ENCODE measurements around the gene EDAR.

EDAR gene

DNA sequence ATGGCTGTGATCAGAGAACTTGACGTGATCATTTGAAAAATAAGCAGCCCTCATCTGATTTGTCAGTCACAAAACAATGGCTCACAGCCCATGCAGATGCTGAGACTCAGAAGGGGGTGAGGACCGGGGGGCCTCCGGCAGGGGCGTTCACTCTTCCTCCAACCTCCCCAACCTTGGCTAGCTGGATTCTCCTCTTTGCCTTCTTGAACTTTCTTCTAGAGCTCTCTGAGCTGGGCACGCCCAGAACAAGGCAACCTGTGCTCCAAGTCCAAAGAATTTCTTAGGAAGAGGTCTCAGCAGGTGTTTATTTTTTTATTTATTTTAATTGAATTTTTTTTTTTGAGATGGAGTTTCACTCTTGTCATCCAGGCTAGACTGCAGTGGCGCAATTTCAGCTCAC, 16.4 kb downstream of the EDAR start:
- TF ChIP-seq POLR2AphosphoS5 (IDR thresholded peaks at IDR 0.05; ENCODE audit: low read depth) (no peak), SPI1 (IDR thresholded peaks at IDR 0.05; ENCODE audit: borderline replicate concordance, low read depth) (no peak)
- TF ChIP-seq, protein P1, sequence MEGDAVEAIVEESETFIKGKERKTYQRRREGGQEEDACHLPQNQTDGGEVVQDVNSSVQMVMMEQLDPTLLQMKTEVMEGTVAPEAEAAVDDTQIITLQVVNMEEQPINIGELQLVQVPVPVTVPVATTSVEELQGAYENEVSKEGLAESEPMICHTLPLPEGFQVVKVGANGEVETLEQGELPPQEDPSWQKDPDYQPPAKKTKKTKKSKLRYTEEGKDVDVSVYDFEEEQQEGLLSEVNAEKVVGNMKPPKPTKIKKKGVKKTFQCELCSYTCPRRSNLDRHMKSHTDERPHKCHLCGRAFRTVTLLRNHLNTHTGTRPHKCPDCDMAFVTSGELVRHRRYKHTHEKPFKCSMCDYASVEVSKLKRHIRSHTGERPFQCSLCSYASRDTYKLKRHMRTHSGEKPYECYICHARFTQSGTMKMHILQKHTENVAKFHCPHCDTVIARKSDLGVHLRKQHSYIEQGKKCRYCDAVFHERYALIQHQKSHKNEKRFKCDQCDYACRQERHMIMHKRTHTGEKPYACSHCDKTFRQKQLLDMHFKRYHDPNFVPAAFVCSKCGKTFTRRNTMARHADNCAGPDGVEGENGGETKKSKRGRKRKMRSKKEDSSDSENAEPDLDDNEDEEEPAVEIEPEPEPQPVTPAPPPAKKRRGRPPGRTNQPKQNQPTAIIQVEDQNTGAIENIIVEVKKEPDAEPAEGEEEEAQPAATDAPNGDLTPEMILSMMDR (IDR thresholded peaks at IDR 0.05; ENCODE audit: insufficient read depth, low read length) = no peak
- Histone ChIP-seq H3K27me3 (ENCODE audit: insufficient read depth, poor library complexity, severe bottlenecking) (peaks cover 3% of the 10 kb centered on the region), H3K27ac (replicated peaks) (no peak overlapping the region), H3K4me3 (replicated peaks; ENCODE audit: insufficient read depth, low read length) (no peak overlapping the region)
- DNase-seq (ENCODE audit: low read depth in 1 of 2, low spot score in 1 of 2) = no peak

DNA sequence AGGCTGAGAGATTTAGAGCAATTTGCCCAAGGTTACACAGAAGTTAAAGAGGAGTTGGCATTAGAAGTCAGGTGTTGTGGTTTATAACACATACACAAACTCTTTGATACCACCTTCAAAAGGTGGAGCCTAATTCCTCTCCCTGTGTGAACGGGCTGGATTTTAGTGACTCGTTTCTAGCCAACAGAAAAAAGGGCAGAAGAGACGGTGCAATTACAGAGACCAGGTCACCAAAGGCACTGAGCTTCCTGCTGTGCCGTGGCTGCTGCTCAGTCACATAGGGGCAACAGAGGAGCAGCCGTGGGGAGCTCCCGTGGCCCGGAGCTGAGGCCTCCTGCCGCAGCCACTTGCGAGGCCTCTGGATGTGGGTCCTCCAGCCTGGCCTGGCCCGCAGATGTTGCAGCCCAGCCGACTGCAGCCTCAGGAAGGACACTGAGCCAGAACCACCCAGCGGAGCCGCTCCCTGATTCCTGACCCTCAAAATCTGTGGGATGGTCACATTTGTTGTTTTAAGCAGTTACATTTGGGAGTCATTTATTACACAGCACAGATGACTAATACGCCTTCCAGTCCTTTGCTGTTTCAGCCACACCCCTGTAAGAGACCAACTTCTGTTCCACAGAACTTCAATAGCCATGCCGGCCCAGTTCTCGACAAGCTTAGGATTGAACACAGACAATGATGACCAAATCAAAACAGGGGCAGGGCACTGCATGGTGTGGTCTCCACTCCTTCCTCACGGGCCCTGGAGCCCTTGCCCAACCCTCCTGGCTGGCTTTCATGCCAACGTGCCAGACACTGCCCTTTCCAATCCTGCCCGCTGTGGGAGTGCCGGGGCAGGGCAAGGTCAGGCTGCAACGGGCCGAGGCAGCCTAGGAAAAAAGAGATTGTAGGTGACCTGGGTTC, 17.1 kb downstream of the EDAR start:
- H3K27ac ChIP-seq (replicated peaks) = no peak overlapping the region
- no peak overlapping the region for H3K4me3 ChIP-seq (replicated peaks; ENCODE audit: insufficient read depth, low read length)
- no peak for DNase-seq (ENCODE audit: low read depth in 1 of 2, low spot score in 1 of 2)
- H3K27me3 ChIP-seq (ENCODE audit: insufficient read depth, poor library complexity, severe bottlenecking) = peaks cover 3% of the 10 kb centered on the region
- TF ChIP-seq SPI1 (IDR thresholded peaks at IDR 0.05; ENCODE audit: borderline replicate concordance, low read depth) = no peak
- TF ChIP-seq, protein P1 (IDR thresholded peaks at IDR 0.05; ENCODE audit: insufficient read depth, low read length) = no peak
- TF ChIP-seq POLR2AphosphoS5 (IDR thresholded peaks at IDR 0.05; ENCODE audit: low read depth) = no peak
- no peak for TF ChIP-seq REST (IDR thresholded peaks at IDR 0.05; ENCODE audit: insufficient replicate concordance, low read depth)
- no peak for TF ChIP-seq GABPA (IDR thresholded peaks at IDR 0.05; ENCODE audit: low read depth)

DNA sequence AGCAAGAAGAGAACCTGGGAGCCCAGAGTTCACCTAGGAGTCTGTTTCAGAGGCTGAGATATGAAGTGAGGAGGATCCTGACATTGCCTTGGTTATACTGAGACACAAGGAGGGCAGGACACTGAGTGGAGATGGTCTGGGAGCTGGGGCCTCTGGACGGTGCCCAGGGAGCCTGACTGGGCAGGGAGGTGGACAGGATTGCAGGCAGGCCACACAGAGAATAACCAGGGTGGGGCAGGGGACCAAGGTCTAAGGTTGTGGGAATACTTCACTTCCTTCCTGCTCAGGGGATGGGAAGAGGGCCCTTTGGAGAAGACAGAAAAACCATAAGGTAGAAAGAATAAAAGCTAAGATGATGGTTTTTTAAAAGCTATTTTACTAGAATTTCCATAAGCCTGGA, 18.7 kb downstream of the EDAR start:
- no peak for DNase-seq (ENCODE audit: low read depth in 1 of 2, low spot score in 1 of 2)
- TF ChIP-seq POLR2AphosphoS5 (IDR thresholded peaks at IDR 0.05; ENCODE audit: low read depth) = no peak
- TF ChIP-seq SPI1 (IDR thresholded peaks at IDR 0.05; ENCODE audit: borderline replicate concordance, low read depth) = no peak
- TF ChIP-seq GABPA (IDR thresholded peaks at IDR 0.05; ENCODE audit: low read depth) = no peak
- TF ChIP-seq REST (IDR thresholded peaks at IDR 0.05; ENCODE audit: insufficient replicate concordance, low read depth) = no peak
- TF ChIP-seq, protein P1 (IDR thresholded peaks at IDR 0.05; ENCODE audit: insufficient read depth, low read length) = no peak
- Histone ChIP-seq H3K27me3 (ENCODE audit: insufficient read depth, poor library complexity, severe bottlenecking) (no peaks in the 10 kb centered on the region), H3K27ac (replicated peaks) (no peak overlapping the region), H3K4me3 (replicated peaks; ENCODE audit: insufficient read depth, low read length) (no peak overlapping the region)
